Ramos (cell line): Measurements from ENCODE around the gene PARD6B.
"Not testable (repeated sequence)": the region's sequence is repeated elsewhere in the genome, so short reads cannot be mapped to it uniquely, and the experiment has no call there.

Experiments
- in situ Hi-C: fragments of 300-500 bp; cut with MboI; formaldehyde crosslinking; loops from one replicate; pipeline ENCODE4 v1.14.3; 2022; ENCODE audit warnings: low sequenced_read_pairs; ENCODE audit not compliant: unreplicated experiment

Gene PARD6B

DNA sequence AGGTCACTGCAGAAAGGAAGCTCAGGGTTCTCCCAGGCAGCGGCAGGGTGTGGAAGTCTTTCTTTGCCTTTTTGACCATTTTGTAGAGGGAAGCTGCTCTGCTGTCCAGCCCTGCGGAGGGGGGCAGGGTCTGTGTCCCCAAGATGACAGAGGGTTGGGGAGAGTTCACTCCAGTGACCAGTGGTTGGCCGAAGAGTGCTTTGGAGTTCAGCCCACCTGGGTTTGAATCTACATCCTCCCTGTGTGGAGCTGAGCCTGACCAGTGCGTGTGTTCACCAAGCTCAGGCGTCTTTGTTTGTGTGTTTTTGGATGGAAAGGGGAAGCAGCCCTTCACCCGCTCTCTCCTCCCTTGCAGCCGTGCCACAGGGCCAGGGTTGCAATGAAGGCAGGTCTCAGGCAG lies 37.6 kb downstream of the PARD6B start:
- in situ Hi-C loops, result not testable (repeated sequence)

- in situ Hi-C loops, result not testable (repeated sequence)
Observed at GRCh38 chr20:50769551-50770085, 38.2 kb downstream of the PARD6B start.

GRCh38 chr20:50771419-50772080 lies 40.2 kb downstream of the PARD6B start:
- in situ Hi-C loops, result not testable (repeated sequence)

DNA sequence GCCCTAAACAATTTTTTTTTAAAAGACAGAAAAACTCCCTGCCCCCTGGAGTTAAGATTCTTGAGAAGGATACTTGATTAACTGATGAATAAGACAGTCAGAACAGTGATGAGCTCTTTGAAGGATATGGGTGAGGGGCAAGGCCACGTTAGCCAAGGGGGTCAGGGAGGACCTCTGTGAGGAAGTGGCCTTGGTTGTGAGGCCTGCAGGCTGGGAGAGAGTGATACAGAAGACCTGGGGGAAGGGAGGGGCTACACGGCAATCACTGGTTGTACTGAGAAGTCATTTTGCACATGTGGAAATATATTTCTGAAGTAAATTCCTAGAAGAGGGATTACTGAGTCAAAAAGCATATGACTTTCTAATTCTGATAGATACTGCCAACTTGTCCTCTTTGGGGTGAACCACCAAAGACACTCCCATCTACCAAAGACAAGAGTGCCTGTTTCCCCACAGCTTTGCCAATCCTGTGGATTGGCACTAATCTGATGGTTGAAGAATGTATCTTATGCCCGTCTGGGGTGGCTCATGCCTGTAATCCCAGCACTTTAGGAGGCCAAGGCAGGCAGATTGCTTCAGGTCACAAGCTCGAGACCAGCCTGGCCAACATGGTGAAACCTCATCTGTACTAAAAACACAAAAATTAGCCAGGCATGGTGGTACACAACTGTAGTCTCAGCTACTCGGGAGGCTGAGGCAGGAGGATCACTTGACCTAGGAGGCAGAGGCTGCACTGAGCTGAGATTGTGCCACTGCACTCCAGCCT lies 41.2 kb downstream of the PARD6B start:
- in situ Hi-C loops, result no loop called here

DNA sequence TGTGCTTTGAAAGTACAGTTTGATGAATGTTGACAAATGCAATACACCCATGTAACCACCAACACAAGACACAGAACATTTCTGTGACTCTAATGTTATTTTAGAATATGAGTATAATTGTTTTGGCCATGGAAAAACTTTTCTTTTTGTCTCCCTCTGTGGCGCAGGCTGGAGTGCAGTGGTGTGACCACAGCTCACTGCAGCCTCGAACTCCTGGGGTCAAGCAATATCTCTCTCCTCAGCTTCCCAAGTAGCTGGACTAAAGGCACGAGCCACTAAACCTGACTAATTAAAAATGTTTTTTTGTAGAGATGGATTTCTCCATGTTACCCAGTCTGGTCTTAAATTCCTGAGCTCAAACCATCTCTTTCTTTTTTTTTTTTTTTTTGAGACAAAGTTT lies 43.1 kb downstream of the PARD6B start:
- in situ Hi-C loops, result no loop called here

DNA sequence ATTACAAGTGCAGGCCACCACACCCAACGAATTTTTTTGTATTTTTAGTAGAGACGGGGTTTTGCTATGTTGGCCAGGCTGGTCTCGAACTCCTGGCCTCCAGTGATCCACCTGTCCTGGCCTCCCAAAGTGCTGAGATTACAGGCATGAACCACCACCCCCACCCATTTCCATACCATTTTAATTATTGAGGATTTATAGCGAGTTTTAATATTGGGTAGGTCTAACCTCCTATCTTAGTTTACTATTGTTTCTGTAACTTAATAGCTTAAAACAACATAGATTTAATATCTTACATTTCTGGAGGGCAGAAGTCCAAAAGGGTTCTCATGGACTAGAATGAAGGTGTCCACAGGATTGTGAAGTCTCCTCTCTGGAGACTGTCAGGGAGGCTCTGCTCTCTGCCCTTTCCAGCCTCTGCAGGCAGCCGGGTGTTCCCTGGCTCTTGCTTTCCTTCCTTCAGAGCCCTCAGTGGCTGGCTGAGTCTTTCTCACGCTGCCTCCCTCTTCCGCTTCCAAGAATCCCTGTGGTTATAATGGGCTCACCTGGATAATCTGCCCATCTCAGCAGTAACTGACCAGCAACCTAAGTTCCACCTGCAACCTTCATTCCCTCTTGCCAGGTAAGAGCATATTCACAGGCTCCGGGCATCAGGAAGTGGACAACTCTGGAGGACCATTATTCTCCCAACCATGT lies 44.9 kb downstream of the PARD6B start:
- in situ Hi-C loops, result no loop called here

GRCh38 chr20:50777373-50777772 lies 46.0 kb downstream of the PARD6B start:
- in situ Hi-C loops, result no loop called here

DNA sequence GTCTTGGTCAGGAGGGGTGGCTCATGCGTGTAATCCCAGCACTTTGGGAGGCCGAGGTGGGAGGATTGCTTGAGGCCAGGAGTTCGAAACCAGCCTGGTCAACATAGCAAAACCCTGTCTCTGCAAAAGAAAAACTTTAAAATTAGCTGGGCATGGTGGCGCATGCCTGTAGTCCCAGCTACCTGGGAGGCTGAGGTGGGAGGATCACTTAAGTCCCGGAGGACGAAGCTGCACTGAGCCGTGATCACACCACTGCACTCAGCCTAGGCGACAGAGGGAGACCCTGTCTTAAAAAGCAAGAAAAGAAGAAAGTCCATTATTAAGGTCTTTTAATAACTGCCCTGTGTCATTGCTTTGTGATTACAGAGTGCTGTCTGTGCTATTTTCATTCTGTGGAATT lies 47.6 kb downstream of the PARD6B start:
- in situ Hi-C loops, result not testable (repeated sequence)

- in situ Hi-C loops, result loop anchor here (10.0 kb wide), 1 partner anchor 511 kb away; no protein-coding TSS in a partner anchor
Observed at GRCh38 chr20:50783390-50783789, 52.0 kb downstream of the PARD6B start.

DNA sequence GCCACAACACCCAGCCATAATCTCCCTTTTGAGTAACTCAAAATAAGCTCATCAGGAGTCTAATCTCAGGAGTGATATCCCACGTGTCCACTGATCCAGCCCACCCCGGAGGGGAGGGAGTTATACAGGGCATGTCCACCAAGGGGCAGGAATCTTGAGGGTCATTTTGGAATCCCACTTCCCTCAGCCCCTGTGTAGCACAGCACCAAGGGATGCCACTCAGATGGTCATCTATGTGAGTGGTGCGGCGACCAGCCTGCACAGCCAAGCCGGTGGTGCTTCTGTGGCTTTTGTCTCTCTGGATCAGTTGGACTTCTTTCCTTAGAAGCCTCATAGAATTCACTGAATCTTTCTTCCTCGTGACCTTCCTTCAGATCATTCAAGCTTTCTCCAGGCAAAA lies 52.5 kb downstream of the PARD6B start:
- in situ Hi-C loops, result loop anchor here (10.0 kb wide), 1 partner anchor 511 kb away; no protein-coding TSS in a partner anchor

DNA sequence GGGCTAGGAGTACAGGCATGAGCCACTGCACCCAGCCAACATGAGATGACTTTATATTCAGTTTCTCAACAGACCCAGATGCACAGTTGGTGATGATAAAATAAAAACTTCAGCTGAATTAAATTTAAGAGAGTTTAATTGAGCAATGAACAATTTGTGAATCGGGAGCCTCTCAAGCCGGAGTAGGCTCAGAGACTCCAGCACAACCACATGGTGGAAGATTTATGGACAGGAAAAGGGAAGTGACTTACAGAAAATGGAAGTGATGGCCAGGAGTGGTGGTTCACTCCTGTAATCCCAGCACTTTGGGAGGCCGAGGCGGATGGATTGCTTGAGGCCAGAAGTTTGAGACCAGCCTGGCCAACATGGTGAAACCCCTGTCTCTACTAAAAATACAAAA lies 53.1 kb downstream of the PARD6B start:
- in situ Hi-C loops, result loop anchor here (10.0 kb wide), 1 partner anchor 510 kb away; no protein-coding TSS in a partner anchor

GRCh38 chr20:50786703-50787102 lies 55.3 kb downstream of the PARD6B start:
- in situ Hi-C loops, result loop anchor here (10.0 kb wide), 1 partner anchor 508 kb away; no protein-coding TSS in a partner anchor

DNA sequence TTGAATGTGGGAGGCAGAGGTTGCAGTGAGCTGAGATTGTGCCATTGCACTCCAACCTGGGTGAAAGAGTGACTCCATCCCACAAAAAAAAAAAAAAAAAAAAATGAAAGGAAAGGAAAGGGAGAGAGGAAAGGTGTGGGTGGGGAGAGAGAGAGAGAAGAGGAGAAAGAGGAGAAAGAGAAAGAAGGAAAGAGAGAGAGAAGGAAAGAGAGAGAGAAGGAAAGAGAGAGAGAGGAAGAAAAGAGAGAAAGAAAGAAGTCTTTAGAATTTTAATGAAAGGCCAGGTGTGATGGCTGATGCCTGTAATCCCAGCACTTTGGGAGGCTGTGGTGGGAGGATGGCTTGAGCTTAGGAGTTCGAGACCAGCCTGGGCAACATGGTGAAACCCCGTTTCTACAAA lies 55.8 kb downstream of the PARD6B start:
- in situ Hi-C loops, result loop anchor here (10.0 kb wide), 1 partner anchor 508 kb away; no protein-coding TSS in a partner anchor

DNA sequence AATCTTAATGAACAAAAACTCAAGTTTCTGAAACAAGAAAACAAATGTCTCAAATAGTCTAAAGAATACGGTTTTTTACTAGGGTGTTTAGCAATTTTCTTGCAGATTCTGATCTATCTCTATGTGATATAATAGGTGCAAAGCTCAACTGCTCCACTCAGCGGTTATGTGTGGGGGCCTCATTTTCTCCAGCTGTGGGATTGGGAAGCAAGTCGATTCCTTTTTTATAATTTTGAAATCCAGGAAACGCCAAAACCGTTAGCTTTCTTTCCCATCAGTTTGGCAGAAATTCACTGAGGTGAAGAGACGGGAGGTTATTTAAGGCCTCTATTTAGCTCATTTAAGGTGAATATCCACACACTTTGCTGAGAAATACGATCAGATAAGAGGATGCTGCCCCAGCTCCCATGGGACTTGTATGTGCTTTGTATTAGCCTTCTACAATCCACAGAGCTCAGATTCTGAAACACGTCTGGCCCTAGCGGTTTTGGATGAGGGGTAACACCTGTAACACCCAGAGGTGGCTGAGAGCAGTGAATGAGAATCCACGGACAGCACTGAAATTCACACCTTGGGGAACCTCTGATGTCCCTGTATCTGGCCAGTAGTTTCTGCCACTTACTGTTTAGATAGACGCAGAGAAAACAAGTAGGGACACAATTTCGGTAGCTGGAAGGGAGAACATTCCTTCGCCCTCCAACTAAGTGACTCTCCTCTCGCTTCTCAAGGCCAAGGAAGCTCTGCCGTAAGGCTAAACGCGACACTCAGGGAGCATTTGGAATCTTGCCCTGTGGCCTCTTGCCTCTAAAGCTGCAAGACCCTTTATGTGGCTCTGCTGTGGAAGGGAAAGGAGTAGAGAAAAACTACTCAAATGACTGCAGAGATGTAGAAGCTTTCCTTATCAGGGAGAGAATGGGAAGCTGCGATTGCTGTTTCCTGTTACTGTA lies 56.9 kb downstream of the PARD6B start:
- in situ Hi-C loops, result loop anchor here (10.0 kb wide), 1 partner anchor 506 kb away; no protein-coding TSS in a partner anchor

- in situ Hi-C loops, result loop anchor here (10.0 kb wide), 1 partner anchor 505 kb away; no protein-coding TSS in a partner anchor
Observed at GRCh38 chr20:50789968-50790650, 58.7 kb downstream of the PARD6B start.

GRCh38 chr20:50790651-50791277 lies 59.4 kb downstream of the PARD6B start:
- in situ Hi-C loops, result no loop called here

DNA sequence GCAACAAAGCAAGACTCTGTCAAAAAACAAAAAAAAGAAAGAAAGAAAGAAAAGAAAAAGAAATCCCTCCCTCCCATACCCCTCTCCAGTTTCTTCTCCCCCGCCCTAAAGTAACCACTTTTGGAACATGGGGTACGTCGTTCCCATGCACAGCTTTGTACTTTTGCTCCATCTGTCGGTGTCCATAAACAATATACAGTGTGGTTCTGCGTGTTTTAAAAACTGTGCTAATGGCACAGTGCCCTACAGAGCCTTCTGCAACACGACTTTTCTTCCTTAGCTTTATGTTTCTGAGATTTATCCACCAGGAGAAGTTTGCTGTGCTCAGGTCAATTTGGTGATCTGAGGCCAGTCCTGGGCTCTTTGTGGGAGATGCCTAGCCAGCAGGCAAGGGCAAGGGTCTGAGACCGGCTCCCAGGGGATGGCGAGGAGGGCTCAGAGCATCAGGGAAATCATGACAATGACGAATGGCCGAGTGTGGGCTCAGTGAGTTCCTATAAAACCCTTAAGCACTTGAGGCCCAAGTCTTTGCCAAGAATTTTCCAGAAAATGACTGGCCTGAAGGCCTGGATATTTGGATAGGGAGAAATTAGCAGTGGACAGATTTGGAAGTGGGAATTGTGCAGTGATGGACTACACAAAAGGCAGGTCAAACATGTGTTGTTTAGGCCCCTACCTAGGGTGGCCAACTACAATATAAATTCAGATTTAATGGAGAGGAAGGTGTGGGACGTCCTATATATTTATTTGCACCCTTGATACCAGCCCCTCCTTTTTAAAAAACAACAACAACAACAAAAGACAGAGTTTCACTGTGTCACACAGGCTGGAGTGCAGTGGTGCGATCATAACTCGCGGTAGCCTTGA lies 61.6 kb downstream of the PARD6B start:
- in situ Hi-C loops, result no loop called here
